ENCODE data around the gene LCN15.

- TF ChIP-seq EP300 (IDR thresholded peaks at IDR 0.05) (no peak), POLR2A (IDR thresholded peaks at IDR 0.05) (no peak)
- TF ChIP-seq, protein P1, sequence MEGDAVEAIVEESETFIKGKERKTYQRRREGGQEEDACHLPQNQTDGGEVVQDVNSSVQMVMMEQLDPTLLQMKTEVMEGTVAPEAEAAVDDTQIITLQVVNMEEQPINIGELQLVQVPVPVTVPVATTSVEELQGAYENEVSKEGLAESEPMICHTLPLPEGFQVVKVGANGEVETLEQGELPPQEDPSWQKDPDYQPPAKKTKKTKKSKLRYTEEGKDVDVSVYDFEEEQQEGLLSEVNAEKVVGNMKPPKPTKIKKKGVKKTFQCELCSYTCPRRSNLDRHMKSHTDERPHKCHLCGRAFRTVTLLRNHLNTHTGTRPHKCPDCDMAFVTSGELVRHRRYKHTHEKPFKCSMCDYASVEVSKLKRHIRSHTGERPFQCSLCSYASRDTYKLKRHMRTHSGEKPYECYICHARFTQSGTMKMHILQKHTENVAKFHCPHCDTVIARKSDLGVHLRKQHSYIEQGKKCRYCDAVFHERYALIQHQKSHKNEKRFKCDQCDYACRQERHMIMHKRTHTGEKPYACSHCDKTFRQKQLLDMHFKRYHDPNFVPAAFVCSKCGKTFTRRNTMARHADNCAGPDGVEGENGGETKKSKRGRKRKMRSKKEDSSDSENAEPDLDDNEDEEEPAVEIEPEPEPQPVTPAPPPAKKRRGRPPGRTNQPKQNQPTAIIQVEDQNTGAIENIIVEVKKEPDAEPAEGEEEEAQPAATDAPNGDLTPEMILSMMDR (IDR thresholded peaks at IDR 0.05), result no peak
These were observed 41.7 kb upstream of the LCN15 start for GRCh38 chr9:136806067-136806466.

Measured in tibial nerve (tissue), 4 donors.